HG02798 (cell line): ENCODE data around the gene HS6ST3.
"Not testable (repeated sequence)": the region's sequence is repeated elsewhere in the genome, so short reads cannot be mapped to it uniquely, and the experiment has no call there.

Experiments
- ATAC-seq: cut with Tn5 transposase; IDR thresholded peaks from one replicate; pipeline ENCODE4 v1.9.1; 2021; ENCODE audit warnings: mild to moderate bottlenecking; ENCODE audit not compliant: unreplicated experiment, poor library complexity

Gene HS6ST3

GRCh38 chr13:96524398-96525020 lies 434.6 kb downstream of the HS6ST3 start:
- ATAC-seq, result not testable (repeated sequence)

GRCh38 chr13:96525715-96526114 lies 435.8 kb downstream of the HS6ST3 start:
- no peak for ATAC-seq

GRCh38 chr13:96527497-96527896 lies 437.6 kb downstream of the HS6ST3 start:
- no peak for ATAC-seq

- ATAC-seq, result no peak
Measured at GRCh38 chr13:96532804-96533203, 442.9 kb downstream of the HS6ST3 start.

- ATAC-seq, result no peak
Measured at GRCh38 chr13:96533408-96533807, 443.5 kb downstream of the HS6ST3 start.

GRCh38 chr13:96539791-96540190 lies 449.9 kb downstream of the HS6ST3 start:
- ATAC-seq, result no peak

- ATAC-seq, result no peak
Measured at GRCh38 chr13:96540670-96541069, 450.8 kb downstream of the HS6ST3 start.

GRCh38 chr13:96542986-96543385 lies 453.1 kb downstream of the HS6ST3 start:
- ATAC-seq, result no peak

- ATAC-seq, result no peak
Measured at GRCh38 chr13:96544957-96545356, 455.1 kb downstream of the HS6ST3 start.

- ATAC-seq, result no peak
Measured at GRCh38 chr13:96546463-96546862, 456.6 kb downstream of the HS6ST3 start.

GRCh38 chr13:96551546-96551945 lies 461.6 kb downstream of the HS6ST3 start:
- no peak for ATAC-seq

- no peak for ATAC-seq
Measured at GRCh38 chr13:96552559-96552958, 462.7 kb downstream of the HS6ST3 start.

GRCh38 chr13:96553796-96554195 lies 463.9 kb downstream of the HS6ST3 start:
- no peak for ATAC-seq

GRCh38 chr13:96573563-96573962 lies 483.7 kb downstream of the HS6ST3 start:
- no peak for ATAC-seq

- ATAC-seq, result no peak
Measured at GRCh38 chr13:96575423-96576320, 485.8 kb downstream of the HS6ST3 start.

GRCh38 chr13:96581741-96582140 lies 491.8 kb downstream of the HS6ST3 start:
- no peak for ATAC-seq

GRCh38 chr13:96615252-96615651 lies 525.3 kb downstream of the HS6ST3 start:
- no peak for ATAC-seq

- no peak for ATAC-seq
Measured at GRCh38 chr13:96617528-96617927, 527.6 kb downstream of the HS6ST3 start.

GRCh38 chr13:96621634-96622183 lies 531.8 kb downstream of the HS6ST3 start:
- no peak for ATAC-seq

GRCh38 chr13:96629331-96629730 lies 539.4 kb downstream of the HS6ST3 start:
- ATAC-seq, result no peak

- ATAC-seq, result no peak
Measured at GRCh38 chr13:96632536-96633320, 542.8 kb downstream of the HS6ST3 start.
